ENCODE measurements around the gene FGF12. TPM values are rescaled to one million over a fixed set of nuclear protein-coding genes. Genes with fewer than 3 reads are reported as not detected.

FGF12 gene
- polyA plus RNA-seq, 2 of the 4 experiments (the other 2 are of a cell fraction): 0.63 to 1.1 TPM

GRCh38 chr3:192395506-192395905 lies 331.8 kb downstream of the FGF12 start:
- no peak for FAIRE-seq
- Histone ChIP-seq H3K4me3 (no peak overlapping the region), H3K9me3 (no peaks in the 10 kb centered on the region), H3K27ac (no peak overlapping the region), H3K4me1 (no peaks in the 10 kb centered on the region), H3K4me2 (no peak overlapping the region)
- WGBS (ENCODE audit: missing lambda C conversion rate): 44% methylated on average over 5 of the region's 5 CpGs
- no peak for ATAC-seq
- POLR2A ChIA-PET: no interaction called here
- CTCF ChIA-PET: no interaction called here
- no peak for DNase-seq (ENCODE audit: low read depth in 1 of 2, low spot score in 1 of 2)
- TF ChIP-seq JUN (IDR thresholded peaks at IDR 0.05) (no peak), KDM1A (IDR thresholded peaks at IDR 0.05; ENCODE audit: low read depth) (no peak), NPAS2 (CRISPR knock-in tag; IDR thresholded peaks at IDR 0.05; ENCODE audit: borderline replicate concordance) (no peak), MAFK (IDR thresholded peaks at IDR 0.05; ENCODE audit: partially characterized antibody) (no peak), CTCF (IDR thresholded peaks at IDR 0.05) (no peak), E2F6 (IDR thresholded peaks at IDR 0.05; ENCODE audit: borderline replicate concordance, low read depth) (no peak), EP300 (IDR thresholded peaks at IDR 0.05) (no peak), ATOH8 (CRISPR knock-in tag; IDR thresholded peaks at IDR 0.05; ENCODE audit: low read depth) (no peak), POLR2A (IDR thresholded peaks at IDR 0.05; ENCODE audit: low read length) (no peak), RCOR1 (IDR thresholded peaks at IDR 0.05; ENCODE audit: low read depth, low read length) (no peak), CHD4 (IDR thresholded peaks at IDR 0.05; ENCODE audit: borderline replicate concordance) (no peak), KDM5A (IDR thresholded peaks at IDR 0.05) (no peak), TFCP2L1 (CRISPR knock-in tag; IDR thresholded peaks at IDR 0.05) (no peak), CBX8 (IDR thresholded peaks at IDR 0.05) (no peak), NR3C1 (IDR thresholded peaks at IDR 0.05) (no peak), HOXB5 (CRISPR knock-in tag; IDR thresholded peaks at IDR 0.05) (no peak), CHD2 (IDR thresholded peaks at IDR 0.05; ENCODE audit: low read length, partially characterized antibody) (no peak)

GRCh38 chr3:192392986-192393385 lies 334.4 kb downstream of the FGF12 start:
- CTCF ChIA-PET: no interaction called here
- 51% methylated on average over 4 of the region's 4 CpGs for WGBS (ENCODE audit: missing lambda C conversion rate)
- FAIRE-seq: no peak
- TF ChIP-seq CHD2 (IDR thresholded peaks at IDR 0.05; ENCODE audit: low read length, partially characterized antibody): no peak
- POLR2A ChIA-PET: no interaction called here
- ATAC-seq: no peak
- Histone ChIP-seq H3K4me3 (no peak overlapping the region), H3K4me2 (no peak overlapping the region), H3K4me1 (no peaks in the 10 kb centered on the region), H3K9me3 (no peaks in the 10 kb centered on the region), H3K27ac (no peak overlapping the region)
- DNase-seq (ENCODE audit: low read depth in 1 of 2, low spot score in 1 of 2): no peak

- H3K27ac ChIP-seq: no peak overlapping the region
- no peak for ATAC-seq
- ChIA-PET CTCF (no interaction called here), POLR2A (no interaction called here)
- H3K4me3 ChIP-seq: no peak overlapping the region
- H3K4me1 ChIP-seq: no peaks in the 10 kb centered on the region
- FAIRE-seq: no peak
- WGBS (ENCODE audit: missing lambda C conversion rate): 22% methylated on average over 2 of the region's 2 CpGs
- H3K9me3 ChIP-seq: no peaks in the 10 kb centered on the region
- no peak overlapping the region for H3K4me2 ChIP-seq
- no peak for DNase-seq (ENCODE audit: low read depth in 1 of 2, low spot score in 1 of 2)
- TF ChIP-seq POLR2A (IDR thresholded peaks at IDR 0.05; ENCODE audit: low read length) (no peak), RCOR1 (IDR thresholded peaks at IDR 0.05; ENCODE audit: low read depth, low read length) (no peak), CBX8 (IDR thresholded peaks at IDR 0.05) (no peak), USF2 (IDR thresholded peaks at IDR 0.05) (no peak), PBX3 (IDR thresholded peaks at IDR 0.05) (no peak), KDM1A (IDR thresholded peaks at IDR 0.05; ENCODE audit: low read depth) (no peak), GATA3 (IDR thresholded peaks at IDR 0.05; ENCODE audit: borderline replicate concordance) (no peak), ATOH8 (CRISPR knock-in tag; IDR thresholded peaks at IDR 0.05; ENCODE audit: low read depth) (no peak)
Observed at GRCh38 chr3:192382861-192383260, 344.5 kb downstream of the FGF12 start.

All from A549 (cell line).